Measurements from ENCODE around the gene ZNRF3. TPM values are rescaled to one million over a fixed set of nuclear protein-coding genes. Genes with fewer than 3 reads are reported as not detected.

ZNRF3 gene
- total RNA-seq, 1 experiment from 2014 or later, result 5.5 TPM

DNA sequence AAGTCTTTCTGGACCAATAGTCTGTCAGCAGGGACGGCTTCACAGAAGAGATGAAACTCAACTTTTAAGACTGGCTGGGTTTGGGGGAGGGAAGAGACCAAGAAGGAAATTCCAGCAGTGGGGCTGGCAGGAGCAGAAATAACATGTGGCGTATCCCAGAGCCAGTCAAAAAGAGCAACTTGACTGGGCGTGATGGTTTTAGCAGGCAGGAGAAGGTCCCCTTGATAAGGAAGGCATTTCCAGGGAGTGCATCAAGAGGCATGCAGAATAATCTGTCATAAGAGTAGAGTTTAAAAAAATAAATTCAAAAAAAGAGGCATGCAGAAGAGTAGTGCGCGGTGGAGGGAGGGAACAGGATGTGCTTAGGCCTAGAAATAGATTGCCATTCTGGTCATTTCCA lies 125.8 kb downstream of the ZNRF3 start:
- no peak for DNase-seq (ENCODE audit: low read depth)

DNA sequence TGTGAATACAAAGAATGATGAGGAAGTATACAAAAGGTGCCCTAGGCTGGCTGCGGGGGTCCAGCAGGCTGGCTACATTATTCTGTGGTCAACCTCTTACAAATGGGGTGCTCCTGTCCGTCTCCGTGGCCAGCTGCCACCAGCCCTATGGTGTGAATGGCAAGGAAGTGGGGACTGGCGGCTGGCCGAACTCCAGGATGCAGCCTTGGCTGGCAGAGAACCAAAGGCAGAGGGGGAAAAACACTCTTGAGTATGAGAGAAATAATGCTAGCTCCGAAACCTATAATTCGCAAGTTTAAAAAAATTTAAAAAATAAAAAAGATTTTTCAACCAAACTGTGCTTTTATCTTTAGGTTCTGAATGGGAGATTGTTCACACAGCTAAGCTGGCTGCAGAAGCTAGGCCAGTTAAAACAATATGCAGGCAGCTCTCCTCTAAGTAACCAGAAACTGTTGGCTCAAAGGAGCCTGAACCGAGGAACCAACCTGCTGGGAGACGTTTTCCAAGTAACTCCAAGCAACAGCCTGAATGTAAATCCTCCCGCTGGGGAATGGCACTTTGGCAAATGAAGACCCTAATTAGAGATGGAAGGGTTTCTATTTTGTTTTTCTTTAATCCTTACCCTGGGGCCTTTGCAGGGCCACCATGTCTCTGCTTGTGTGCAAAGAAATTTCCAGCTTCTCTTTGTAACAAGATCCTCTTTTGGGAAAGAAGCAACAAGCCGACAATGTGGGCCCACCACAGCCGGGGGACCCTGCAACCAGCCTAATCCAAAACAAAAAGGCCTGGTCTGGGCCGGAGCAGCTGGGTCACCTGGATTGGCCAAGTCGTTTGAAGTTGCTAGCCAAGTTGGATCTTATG lies 128.1 kb downstream of the ZNRF3 start:
- DNase-seq (ENCODE audit: low read depth), result no peak

DNA sequence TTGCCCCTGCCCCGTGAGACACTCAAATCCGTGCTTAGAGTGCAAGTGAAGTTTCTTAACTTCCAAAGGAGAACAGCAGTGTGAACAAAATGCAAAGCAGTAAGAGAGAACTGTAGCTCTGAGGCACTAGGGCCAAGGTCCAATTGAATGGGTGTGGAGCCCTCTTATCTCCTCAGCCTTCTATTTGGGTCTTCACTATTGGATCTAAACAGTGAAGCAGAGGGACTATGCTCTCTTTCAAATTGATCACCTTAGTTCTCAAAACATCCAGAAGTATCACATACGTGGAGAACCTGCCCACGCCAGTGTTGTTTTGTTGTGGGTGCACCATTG lies 128.7 kb downstream of the ZNRF3 start:
- no peak for DNase-seq (ENCODE audit: low read depth)

DNA sequence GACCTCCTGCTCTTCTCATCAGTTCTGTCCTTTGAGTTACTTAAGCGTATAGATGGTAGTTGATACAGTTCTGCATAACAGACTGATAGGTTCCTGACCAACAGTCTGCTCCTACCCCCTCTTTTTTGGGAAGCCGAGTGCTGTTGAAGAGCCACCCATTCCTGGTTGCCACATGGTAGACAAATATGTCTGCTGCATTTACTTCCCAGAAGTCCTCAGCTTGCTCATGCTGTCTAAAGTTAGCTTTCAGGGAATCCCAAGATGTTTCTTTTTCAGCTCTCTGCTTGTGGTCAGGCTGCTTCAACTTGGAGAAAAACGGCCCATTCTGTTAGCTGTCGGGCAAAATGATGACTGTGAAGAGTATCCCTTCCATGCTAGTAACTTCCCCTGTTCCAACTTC lies 129.6 kb downstream of the ZNRF3 start:
- no peak for DNase-seq (ENCODE audit: low read depth)

DNA sequence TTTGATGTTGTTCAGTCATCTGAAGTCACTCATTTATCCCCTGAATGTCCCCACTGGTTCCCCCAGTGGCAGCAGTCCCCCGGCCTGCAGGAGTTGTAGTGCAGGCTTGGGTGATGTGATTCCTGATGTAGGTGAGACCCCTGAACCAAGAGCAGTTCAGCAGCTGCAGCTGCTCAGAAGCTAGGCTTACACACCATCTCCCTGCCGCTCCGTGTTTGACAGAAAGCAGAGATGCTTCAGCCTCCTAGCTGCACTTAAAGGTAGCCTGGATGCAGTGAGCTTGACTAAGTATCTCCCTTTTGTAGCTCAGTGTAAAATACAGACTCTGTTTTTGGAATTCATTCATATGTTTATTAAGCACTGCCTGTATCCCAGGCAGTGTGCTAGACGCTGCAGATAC lies 130.9 kb downstream of the ZNRF3 start:
- no peak for DNase-seq (ENCODE audit: low read depth)

DNA sequence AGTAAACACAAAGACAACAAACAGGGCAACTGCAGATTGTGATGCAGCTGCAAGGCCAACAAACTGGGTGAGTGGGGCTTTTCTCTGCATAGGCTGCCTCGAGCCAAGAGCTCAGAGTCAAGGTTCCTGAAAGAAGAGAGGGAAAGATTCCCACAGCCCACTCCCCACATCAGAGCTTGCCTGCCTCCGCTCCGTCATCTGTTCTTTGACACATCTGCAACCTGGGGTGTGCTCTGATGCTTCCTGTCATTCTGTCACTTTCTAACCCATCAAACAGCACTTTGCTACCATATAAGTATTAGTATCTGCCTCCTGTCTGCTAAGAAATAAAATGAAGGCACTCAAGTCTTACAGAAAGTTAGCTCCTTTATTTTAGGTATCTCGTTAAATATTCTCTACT lies 131.4 kb downstream of the ZNRF3 start:
- no peak for DNase-seq (ENCODE audit: low read depth)

DNA sequence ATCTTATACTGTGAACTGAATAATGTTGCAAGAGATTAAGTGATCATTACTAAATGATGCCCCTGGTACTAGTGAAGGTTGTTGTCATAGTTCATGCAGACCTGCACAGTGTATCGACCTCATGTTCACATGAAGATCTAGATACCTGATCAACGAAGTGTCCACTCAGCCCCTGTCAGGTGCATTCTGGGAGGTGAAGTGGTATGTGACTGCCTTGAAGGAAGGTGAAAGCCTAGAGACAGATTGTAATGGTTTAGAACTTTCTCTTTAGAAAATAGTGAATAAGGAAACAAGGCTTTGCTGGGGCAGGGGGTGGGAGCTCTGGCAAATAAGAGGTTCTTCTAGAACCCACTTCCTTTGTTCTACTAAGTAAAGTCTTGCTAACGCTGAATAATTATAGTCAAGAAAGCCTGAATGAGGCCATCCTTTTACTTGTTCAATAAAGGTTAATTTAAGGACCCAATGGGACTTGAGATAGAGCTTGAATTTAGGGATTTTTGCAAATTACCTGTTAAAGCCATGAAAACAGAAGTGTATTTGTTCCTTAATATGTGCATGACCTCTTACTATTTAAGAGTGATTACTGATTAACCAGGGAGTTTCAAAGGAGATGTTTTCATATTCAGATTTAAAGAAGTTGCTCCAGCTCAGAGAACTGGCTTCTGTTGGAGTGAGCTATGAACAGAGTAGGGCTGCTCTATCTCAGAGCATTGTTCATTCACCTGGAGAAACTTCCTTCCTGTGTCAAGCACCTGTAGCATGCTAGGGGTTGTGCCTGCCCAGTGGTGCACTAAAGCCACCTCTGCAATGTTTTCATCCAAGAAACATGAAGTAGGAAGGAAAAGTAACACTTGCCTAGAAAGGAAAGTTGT lies 132.9 kb downstream of the ZNRF3 start:
- DNase-seq (ENCODE audit: low read depth), result no peak

DNA sequence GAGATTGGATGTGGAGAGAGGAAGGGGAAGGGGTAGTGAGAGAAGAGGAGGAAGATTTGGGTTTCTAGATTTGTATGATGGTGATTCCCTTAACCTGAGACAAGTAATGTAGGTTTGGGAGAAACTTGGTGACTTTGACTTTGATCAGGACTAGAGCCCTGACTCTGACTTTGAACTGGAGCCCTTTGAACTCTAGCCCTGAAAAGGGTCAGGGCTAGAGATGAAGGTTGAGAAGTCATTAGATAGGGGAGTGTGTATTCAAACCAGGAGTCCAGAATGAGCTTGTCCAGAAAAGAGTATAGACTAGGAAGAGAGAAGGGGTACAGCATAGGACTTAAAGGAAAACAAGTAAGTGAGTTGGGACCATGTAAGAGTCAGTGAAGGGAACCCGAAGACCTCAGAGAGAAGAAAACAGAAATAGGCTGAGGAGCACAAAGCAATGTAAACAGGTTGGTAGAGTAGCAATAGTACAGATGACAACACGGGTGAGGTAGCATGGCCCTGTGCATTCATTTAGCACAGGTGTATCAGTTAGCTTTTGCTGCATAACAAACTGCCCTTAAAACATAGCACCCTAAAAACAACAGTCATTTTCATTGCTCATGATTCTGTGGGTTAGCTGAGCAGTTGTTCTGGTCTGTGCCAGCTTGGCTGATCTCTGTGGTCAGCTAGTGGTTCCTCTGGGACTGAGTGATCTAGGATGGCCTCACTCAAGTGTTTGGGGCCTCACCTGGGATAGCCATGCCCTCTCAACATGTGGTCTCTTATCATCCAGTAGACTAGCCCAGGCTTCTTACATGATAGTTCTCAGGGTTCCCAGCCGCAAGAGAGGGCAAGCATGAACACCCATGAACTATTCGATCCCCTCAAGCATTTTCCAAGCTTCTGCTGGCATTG lies 135.2 kb downstream of the ZNRF3 start:
- no peak for DNase-seq (ENCODE audit: low read depth)

DNA sequence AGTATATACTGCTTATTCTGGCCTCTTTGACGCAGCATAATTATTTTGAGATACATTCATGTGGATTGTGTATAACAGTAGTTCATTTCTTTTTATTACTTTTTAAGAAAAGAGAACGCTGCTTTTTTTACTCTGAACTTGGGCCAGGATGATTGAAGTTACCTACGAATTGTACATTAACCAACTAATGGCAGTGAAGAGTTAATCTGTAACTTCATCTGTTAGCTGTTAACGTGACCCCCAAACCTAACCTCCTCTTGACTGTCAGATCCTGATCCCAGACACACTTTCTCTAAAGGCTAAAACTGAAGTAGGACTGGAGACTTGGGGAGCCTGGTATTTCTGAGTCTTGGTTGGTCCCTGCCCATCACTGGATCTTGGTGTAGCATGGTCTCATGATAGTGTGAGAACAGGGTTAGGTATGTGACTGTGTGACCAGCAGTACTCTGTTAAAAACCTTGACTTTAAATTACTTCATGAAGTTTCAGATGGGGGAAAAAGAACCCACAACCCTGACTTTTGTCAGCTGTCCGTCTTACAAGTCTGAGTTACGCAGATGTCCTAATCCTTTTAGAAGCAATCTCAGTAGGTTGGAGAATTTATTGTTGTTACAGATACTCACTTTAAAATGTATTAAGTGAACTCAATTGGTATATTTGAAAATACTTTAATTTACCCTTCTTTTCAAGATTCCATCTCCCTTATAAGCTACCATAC lies 138.9 kb downstream of the ZNRF3 start:
- DNase-seq (ENCODE audit: low read depth), result no peak

DNA sequence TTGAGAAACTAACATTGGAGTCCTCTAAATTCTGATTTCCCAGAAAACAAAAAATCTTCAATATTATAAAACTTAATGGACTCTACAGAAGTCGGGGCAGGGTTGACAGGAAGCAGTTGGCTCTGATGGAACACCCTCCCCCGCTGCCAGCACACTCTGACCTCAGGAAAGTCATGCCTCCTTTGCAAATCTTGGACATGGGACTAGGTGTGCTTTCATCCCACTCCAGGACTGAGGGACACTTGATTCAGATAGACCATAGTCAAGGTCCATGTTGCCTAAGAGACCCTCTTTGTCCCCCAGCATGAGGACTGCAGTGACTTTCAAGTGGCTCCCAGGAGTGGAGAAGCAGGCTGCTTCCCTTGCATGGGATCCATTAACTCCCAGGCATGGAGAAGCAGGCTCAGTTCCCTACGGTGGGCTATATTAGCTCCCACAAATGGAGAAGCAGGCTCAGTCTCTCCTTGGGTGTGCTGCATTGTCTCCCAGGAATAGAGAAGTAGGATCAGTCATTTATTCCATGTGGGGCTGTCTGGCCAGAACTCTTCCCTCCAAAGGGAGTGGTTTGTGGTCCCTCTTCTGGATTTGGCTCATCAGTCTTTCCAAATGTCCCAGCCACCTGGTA lies 139.9 kb downstream of the ZNRF3 start:
- no peak for DNase-seq (ENCODE audit: low read depth)

DNA sequence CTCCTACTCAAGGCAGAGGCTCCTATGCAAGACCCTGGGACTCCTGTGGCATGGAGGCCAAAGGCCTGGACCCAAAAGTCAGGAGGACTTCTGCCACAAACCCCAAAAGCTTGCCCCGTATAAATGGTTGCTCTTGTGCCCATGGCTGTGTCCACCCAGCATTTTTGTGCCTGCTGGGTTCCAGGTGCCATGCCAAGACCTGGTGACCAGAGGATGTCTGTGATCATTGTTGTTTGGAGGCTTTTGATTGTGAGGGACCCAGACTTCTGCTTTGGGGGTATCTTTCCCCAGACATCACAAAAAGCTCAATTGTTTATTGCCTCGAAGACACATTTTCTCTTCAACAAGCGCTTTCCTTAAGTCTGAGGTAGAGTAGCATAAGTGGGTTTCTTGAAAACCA lies 143.2 kb downstream of the ZNRF3 start:
- DNase-seq (ENCODE audit: low read depth), result no peak

DNA sequence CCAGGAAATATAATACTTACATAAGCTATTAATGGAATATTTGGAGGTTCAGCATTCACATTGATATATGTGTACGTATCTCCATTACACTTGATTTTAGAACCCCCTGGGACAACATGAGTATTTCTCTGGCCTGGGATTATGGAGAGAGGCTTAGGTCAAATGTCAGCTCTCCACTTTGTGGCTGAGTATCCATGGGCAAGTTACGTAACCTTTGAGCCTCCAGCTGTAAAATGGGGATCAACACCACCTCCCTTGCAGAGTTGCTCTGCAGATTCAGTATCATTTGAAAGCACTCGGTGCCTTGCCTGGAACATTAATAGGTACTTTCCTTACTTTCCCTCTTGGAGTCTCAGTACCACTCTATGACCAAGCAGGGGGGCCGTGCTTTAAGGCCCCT lies 145.1 kb downstream of the ZNRF3 start:
- no peak for DNase-seq (ENCODE audit: low read depth)

DNA sequence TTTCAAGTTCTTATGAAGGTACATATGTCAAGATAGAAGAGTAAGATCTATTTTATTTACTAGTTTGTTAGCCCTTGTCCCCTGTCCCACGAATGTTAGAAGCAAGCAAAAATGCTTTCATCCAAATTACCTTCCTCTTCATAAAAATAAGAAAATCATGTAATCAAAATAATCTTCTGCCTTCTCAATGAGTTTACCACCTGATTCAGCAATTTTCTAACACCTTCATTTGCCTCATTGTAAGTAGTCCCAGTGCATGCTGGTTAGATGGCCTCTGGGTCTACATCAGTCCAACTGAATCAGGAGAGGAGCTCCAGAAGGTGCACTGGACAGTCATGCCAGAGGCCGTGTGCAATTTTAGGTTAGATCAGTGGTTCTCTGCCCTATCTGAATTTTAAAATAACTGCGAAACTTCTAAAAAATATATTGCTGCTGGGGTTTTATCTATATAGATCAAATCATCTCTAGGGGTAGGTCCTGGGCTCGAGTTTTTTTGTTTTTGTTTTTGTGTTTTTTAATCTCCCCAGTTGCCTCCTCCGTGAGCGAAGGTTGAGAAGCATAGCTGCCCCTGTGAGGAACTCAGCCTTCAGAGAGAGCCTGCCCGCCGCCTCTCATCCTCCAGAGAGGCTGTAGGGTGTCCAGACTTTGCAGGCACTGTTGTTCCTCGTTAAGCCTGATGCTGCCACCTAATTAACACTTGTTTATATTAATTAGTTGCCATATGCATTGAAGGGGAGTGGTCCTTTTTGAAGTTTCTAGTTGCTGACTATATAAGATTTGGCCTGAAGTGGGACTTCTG lies 146.0 kb downstream of the ZNRF3 start:
- DNase-seq (ENCODE audit: low read depth), result no peak

DNA sequence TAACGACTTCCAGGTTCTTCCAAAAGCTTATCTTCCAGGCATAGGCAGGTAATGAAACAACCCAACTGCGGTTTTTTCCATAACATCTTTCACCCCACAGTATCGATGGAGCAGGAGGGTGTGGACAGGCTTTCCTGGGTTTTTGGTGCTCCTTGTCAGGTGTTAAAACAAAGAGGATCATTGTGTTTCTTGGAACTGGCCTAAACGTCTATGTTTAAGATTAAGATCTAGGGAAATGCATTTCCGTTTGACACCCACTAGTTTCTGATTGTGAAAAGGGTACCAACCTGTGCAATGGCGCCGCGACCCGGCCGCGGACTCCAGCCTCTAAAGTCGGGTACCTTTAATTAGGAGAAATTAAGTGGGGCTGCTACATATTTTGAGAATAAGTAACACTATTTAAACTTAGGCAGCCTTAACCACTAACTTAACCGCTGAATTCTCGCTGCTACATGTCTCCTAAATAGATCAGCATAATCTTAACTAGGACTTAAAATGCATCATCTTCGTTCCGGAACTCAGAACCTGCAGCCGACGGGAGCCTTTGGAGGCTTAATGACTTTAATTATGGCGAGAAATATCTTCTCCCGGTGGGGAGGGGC lies 146.7 kb downstream of the ZNRF3 start:
- DNase-seq (ENCODE audit: low read depth), result no peak

DNA sequence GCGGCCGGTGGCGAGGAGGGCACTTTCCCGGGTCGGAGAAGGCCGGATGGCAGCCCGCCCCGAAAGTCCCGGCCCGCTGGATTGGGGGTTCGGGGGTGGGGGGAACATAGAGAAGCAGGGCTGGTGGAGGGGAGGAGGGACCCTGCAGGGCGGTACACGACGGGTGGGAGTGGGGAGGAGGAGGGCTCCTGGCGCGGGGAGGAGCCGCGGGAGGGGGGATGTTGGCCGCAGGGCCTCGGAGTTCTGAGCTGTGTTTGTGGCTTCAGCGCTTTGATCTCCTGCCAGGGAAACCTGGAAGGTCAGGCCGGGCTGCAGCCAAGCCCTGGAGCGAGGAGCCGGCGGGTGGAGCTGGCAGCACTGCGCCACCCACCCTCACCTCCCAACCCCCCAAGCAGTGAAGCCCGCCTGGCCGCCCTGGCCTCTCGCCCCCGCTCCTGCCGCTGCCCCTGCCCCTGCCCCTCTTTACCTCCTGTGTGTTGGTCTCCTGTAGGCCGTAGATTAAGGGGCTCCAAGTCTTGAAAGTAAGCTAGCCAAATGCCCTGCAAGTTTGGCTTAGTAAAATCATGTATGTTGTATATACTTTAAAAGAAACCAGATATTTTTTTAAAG lies 147.3 kb downstream of the ZNRF3 start:
- peak; percentile 94 for DNase-seq (ENCODE audit: low read depth)

DNA sequence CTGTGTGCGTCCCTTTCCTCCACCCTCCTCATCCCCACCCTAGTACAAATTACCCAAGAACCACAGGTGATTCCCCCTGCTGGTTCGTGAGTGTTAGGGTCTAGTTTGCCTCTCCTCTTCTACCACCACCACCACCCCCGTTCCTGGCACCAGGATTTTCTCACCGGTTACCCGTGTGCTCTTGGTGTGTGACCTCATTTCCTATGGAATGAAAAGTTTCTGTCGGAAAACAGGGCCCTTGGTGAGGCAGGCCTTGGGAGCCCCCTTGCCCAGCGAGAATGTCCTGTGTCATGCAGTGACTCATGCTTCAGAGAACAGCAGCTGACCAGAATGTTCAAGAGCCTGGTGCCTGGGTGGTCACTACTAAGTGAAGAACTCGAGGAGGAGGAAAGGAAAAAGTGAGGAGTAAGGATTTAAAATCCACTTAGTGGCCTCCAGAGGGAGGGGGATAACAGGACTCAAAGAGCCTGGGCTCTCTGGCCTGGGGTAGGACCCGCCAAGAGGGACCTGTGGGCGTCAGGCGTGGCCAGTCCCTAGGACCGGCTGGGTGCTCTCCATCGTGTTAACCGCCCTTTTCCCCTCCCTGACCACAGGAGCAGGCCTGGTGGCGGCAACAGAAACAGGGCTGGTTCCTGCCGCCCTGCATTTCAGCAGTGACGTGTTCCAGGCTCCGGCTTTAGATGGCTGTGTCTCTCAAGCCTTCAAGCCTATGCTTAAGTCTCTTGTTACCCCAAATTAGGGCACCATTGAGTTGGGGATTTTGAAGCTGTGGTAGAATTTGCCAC lies 148.0 kb downstream of the ZNRF3 start:
- peak; percentile 97 for DNase-seq (ENCODE audit: low read depth)

DNA sequence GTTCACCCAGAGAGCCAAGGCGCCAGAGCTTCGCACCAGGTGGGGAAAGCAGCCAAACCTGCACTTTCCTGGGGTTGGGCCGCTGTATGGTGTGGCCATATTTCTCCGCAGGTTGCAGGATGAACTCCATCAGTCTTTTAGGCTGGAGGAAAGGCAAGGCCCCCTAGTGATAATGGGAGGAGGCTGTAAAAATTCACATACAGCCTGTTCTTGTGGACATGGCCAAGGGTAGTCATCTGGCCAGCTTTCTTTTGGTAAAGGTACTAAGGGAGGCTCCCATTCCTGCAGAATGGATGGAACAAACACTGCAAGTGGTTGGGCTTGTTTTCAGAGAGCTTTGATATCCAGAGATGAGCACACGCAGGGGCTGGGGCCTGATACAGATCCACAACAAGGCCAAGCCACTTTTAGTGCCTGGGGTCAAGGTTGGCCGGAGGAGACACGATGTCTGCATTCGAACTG lies 148.7 kb downstream of the ZNRF3 start:
- no peak for DNase-seq (ENCODE audit: low read depth)

DNA sequence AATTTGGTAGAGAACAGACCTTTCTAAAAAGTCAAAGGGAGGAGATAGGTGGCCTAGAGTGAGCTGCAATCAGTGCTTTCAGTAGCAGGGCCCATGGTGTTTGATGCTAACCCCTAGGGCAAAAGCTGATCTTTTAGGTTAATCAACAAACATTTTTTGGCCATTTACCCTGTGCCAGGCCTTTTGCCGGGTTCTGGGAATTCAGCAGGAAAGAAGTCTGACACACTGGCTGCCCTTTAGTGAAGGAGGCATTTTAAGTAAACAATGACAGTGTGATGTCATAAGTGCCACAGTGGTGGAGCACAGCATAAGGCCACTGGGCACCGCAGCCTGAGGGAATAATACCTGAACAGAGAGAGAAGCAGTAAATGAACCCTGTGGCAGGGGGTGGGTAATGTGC lies 149.2 kb downstream of the ZNRF3 start:
- peak; percentile 37 for DNase-seq (ENCODE audit: low read depth)
